GM12891 (cell line): ENCODE results near the gene GPR101.
"Not testable (repeated sequence)": the region's sequence is repeated elsewhere in the genome, so short reads cannot be mapped to it uniquely, and the experiment has no call there.

ENCODE experiments used
- DNase-seq: peaks from one replicate; pipeline ENCODE4 v3.0.0; 2011; ENCODE audit warnings: low spot score; ENCODE audit not compliant: insufficient read length
- FAIRE-seq: peaks from 2 replicates; lab custom pipeline; 2011; peaks lifted over from hg19 to GRCh38; lab: Jason Lieb, UNC
- PAX5 ChIP-seq: IDR thresholded peaks from 2 replicates; pipeline ENCODE4 v1.6.1; 2011; ENCODE audit warnings: low read length, moderate library complexity, mild to moderate bottlenecking; ENCODE audit not compliant: insufficient read depth, severe bottlenecking
- POLR2A ChIP-seq: IDR thresholded peaks from 2 replicates; pipeline ENCODE4 v1.6.1; 2011; ENCODE audit warnings: low read depth, low read length, control low read depth
- POLR2AphosphoS5 ChIP-seq: IDR thresholded peaks from 2 replicates; pipeline ENCODE4 v1.6.1; 2011; ENCODE audit warnings: low read depth, low read length, control low read depth
- POU2F2 ChIP-seq: IDR thresholded peaks from 2 replicates; pipeline ENCODE4 v1.6.1; 2011; ENCODE audit warnings: low read depth, mild to moderate bottlenecking, control low read depth, low read length, moderate library complexity
- SPI1 ChIP-seq: IDR thresholded peaks from 2 replicates; pipeline ENCODE4 v1.6.1; 2011; ENCODE audit warnings: low read depth, low read length, control low read depth
- TAF1 ChIP-seq: IDR thresholded peaks from 2 replicates; pipeline ENCODE4 v1.6.1; 2011; ENCODE audit warnings: low read depth, low read length, control low read depth

Gene GPR101

DNA sequence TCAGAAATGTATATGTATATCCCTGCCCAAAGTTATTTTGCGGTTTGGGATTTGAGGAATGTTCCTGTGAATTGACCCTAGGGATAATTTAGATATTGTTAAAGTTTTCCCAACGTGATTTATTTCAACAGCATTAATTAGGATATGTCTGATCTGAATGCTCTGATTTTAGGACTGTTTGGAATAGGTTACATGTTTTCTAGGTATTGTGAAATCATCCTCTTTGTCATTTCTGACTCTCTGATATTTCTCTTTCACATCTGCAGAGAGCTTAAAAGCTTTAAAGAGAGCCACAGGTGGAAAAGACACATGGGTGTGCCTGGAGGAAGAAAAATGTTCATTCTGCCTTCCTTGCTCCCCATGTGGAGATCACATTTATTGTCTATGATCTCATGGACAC, 5.1 kb downstream of the GPR101 start:
- DNase-seq (no peak), FAIRE-seq (no peak)
- TF ChIP-seq POLR2AphosphoS5 (no peak), SPI1 (no peak), POLR2A (no peak), POU2F2 (no peak), TAF1 (no peak), PAX5 (no peak)

DNA sequence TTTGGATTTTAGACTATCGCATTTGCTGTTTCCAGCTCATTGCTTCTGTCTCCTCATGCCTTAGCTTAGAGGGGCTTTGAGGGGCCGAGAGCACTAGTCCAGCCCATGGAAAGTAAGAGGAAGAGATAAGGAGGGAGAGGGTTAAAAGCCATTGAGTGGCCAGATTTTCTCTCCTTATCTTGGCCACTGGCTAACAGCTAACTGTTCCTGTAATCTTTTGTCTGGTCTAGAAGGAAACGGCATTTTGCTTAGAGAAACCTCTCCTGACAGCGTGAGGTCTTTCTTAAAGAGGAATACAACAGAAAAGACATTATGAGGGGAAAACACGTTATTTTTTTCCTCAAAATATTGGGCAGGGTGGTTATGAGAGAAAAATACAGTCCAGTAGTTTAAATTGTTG, 7.9 kb downstream of the GPR101 start:
- DNase-seq (no peak), FAIRE-seq (peak; percentile 48)
- no peak for TF ChIP-seq TAF1
- TF ChIP-seq POU2F2 = no peak
- no peak for TF ChIP-seq POLR2A
- no peak for TF ChIP-seq PAX5
- no peak for TF ChIP-seq POLR2AphosphoS5
- TF ChIP-seq SPI1 = no peak

DNA sequence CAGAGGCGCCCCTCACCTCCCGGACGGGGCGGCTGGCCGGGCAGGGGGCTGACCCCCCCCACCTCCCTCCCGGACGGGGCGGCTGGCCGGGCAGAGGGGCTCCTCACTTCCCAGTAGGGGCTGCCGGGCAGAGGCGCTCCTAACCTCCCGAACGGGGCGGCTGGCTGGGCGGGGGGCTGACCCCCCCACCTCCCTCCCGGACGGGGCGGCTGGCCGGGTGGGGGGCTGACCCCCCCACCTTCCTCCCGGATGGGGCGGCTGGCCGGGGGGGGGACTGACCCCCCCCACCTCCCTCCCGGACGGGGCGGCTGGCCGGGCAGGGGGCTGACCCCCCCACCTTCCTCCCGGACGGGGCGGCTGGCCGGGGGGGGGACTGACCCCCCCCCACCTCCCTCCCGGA, 33.6 kb downstream of the GPR101 start:
- DNase-seq, FAIRE-seq: not testable (repeated sequence)

DNA sequence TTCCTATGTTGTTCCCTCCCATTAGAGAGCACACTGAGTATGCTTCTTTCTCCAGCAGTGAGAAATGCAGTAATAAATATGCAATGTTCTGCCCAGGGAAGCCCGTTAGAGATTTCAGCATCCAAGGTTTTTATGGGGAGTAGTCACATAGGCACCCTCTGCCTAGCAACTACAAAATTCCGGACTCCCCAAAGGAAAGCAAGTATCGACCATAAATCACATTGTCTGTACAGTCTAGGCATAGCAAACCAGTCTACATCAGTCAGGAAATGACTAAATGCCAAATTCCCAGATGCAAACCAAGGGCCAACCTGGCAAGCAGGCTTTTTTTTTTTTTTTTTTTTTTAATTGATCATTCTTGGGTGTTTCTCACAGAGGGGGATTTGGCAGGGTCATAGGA, 34.8 kb downstream of the GPR101 start:
- no peak for FAIRE-seq

More for the DNA sequence above, 34.8 kb downstream of the GPR101 start:
- TF ChIP-seq TAF1 = no peak
- no peak for TF ChIP-seq POU2F2
- TF ChIP-seq POLR2AphosphoS5 = no peak
- TF ChIP-seq POLR2A = no peak
- TF ChIP-seq PAX5 = no peak
- TF ChIP-seq SPI1 = no peak
- DNase-seq = no peak
